ENCODE measurements around the gene PFKP.

Gene PFKP

DNA sequence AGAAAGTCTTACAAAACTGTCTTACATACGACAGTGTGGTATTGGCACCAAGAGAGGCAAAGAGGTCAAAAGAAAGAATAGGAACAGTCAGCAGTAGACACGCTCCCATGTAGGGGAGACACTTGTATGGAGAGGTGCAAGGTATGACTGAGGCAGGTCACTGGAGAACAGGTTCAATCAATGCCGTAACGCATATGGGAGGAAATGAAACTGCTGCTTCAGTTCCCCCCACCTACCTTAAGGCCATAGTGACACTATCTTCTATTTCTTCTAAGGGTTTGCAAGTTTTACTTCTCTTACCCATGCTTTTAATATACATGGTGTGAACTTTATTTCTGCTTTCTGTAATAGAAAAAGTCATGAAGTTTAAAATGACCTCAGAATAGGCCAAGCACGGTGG is 110.7 kb downstream of the PFKP start:
- in situ Hi-C loops (cut with HindIII; ENCODE audit: low sequenced_read_pairs), result no loop called here

- in situ Hi-C loops (cut with HindIII; ENCODE audit: low sequenced_read_pairs), result no loop called here
Observed at GRCh38 chr10:3179174-3179573, 111.8 kb downstream of the PFKP start.

DNA sequence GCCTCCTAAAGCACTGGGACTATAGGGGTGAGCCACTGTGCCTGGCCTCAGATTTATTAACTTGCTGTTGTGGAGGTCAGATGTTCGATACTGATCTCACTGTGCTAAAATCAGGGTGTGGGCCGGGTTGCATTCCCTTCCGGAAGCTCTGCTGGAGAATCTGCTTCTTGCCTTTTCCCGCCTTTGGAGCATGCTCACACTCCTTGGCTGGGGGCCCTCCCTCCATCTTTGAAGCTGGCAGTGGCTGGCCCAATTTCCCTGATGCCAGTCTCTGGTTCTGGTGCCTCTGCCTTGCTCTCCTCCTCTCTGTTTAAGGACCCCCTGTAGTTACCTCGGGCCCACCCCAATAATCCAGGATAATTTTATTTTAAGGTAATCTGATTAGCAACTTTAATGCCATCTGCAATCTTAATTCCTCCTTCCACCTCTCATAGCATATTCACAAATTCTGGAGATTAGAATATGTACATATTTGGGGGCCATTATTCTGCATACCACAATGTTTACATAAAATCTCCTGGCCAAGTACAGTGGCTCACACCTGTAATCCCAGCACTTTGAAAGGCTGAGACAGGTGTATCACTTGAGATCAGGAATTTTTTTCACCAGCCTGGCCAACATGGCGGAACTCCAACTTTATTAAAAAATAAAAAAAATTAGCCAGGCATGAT is 113.1 kb downstream of the PFKP start:
- in situ Hi-C loops (cut with HindIII; ENCODE audit: low sequenced_read_pairs), result no loop called here

GRCh38 chr10:3185386-3185785 is 118.0 kb downstream of the PFKP start:
- in situ Hi-C loops (cut with HindIII; ENCODE audit: low sequenced_read_pairs), result no loop called here

GRCh38 chr10:3186368-3186767 is 119.0 kb downstream of the PFKP start:
- in situ Hi-C loops (cut with HindIII; ENCODE audit: low sequenced_read_pairs), result no loop called here

Measured in endothelial cell of hepatic sinusoid (primary cell).